ENCODE data around the gene THAP10.

- TF ChIP-seq CTCF (IDR thresholded peaks at IDR 0.05; ENCODE audit: borderline replicate concordance, extremely low read depth, low read length, poor library complexity, severe bottlenecking) (no peak), EZH2 (IDR thresholded peaks at IDR 0.05; ENCODE audit: borderline replicate concordance, low read depth, low read length, severe bottlenecking) (no peak)
Measured at GRCh38 chr15:70856884-70857561, 35.2 kb downstream of the THAP10 start.

All from DND-41 (cell line).